Esophagus squamous epithelium (tissue), 4 donors: Measurements from ENCODE around the gene CLEC19A.

ENCODE experiments used
- POLR2A ChIP-seq, 4 donors: fragments of 450-650 bp; IDR thresholded peaks; one replicate each; pipeline ENCODE4 v1.6.1; 2017; ENCODE audit warnings: antibody characterized with exemption in 4 of 4, mild to moderate bottlenecking in 4 of 4, moderate library complexity in 3 of 4
- TF ChIP-seq, protein P1 (sequence below), 6 experiments: fragments of 450-650 bp in 4 of 6; fragments of 200-600 bp in 2 of 6; sonication (generic) in 2 of 6; IDR thresholded peaks; one replicate each; pipeline ENCODE4 v1.5.1; 2016 to 2019; ENCODE audit warnings: antibody characterized with exemption in 6 of 6, mild to moderate bottlenecking in 4 of 6, moderate library complexity in 4 of 6

DNA sequence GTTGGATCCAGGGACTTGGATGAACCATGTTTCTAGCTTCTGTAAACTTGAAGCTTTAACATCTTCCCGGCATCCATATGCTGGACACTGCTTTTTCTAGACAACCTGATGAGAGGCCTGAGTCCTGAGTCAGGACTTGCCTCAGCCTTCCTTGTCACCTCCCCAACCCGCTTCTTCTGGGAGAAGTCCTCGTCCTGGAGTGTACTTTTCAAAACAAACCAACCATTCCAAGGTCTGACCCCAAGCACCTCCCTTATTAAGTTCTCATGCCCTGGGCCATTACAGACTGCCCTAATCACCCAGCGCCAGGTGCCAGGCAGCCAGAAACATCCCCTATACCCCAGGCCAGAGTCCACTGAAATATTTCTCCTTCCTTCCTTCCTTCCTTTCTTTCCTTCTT, 59.4 kb downstream of the CLEC19A start:
- TF ChIP-seq, protein P1, sequence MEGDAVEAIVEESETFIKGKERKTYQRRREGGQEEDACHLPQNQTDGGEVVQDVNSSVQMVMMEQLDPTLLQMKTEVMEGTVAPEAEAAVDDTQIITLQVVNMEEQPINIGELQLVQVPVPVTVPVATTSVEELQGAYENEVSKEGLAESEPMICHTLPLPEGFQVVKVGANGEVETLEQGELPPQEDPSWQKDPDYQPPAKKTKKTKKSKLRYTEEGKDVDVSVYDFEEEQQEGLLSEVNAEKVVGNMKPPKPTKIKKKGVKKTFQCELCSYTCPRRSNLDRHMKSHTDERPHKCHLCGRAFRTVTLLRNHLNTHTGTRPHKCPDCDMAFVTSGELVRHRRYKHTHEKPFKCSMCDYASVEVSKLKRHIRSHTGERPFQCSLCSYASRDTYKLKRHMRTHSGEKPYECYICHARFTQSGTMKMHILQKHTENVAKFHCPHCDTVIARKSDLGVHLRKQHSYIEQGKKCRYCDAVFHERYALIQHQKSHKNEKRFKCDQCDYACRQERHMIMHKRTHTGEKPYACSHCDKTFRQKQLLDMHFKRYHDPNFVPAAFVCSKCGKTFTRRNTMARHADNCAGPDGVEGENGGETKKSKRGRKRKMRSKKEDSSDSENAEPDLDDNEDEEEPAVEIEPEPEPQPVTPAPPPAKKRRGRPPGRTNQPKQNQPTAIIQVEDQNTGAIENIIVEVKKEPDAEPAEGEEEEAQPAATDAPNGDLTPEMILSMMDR (IDR thresholded peaks at IDR 0.05) = no peak
- TF ChIP-seq POLR2A (IDR thresholded peaks at IDR 0.05) = no peak
